Left lobe of liver (tissue), 2 donors: ENCODE results near the gene S100A6. TPM values are rescaled to one million over a fixed set of nuclear protein-coding genes. Genes with fewer than 3 reads are reported as not detected.

ENCODE experiments used
- ATAC-seq: fragments of 200-7000 bp; cut with Tn5 transposase; one replicate; pipeline ENCODE4 v1.9.1; 2020; ENCODE audit warnings: mild to moderate bottlenecking, moderate library complexity
- DNase-seq: peaks from one replicate; pipeline ENCODE4 v3.0.0-alpha.2; 2020; ENCODE audit warnings: low spot score
- total RNA-seq: library from RNA; stranded (reverse); gene quantifications from one replicate; pipeline ENCODE4 v1.2.1, GENCODE V29; 2021
- donor health status: DM: no; HTN: no; CAD: no; lungs with moderate emphysema.
- donor health status: DM: no; HTN: yes; CAD: no.

Gene S100A6
- total RNA-seq, 1 donor from 2014 or later = 13.9 TPM

- no peak for ATAC-seq
- no peak for DNase-seq
Measured at GRCh38 chr1:153546796-153547559, 11.2 kb upstream of the S100A6 start.

- DNase-seq (no peak), ATAC-seq (no peak)
Measured at GRCh38 chr1:153546371-153546770, 10.6 kb upstream of the S100A6 start.

- ATAC-seq (peak; percentile 79), DNase-seq (peak; percentile 79)
Measured at GRCh38 chr1:153545067-153546055, 9.6 kb upstream of the S100A6 start, which contains the start of gene S100A4. Gene S100A4, minus strand, starts transcription at chr1:153545806. Its CDS starts 1,012 bp downstream, at chr1:153544794.

DNA sequence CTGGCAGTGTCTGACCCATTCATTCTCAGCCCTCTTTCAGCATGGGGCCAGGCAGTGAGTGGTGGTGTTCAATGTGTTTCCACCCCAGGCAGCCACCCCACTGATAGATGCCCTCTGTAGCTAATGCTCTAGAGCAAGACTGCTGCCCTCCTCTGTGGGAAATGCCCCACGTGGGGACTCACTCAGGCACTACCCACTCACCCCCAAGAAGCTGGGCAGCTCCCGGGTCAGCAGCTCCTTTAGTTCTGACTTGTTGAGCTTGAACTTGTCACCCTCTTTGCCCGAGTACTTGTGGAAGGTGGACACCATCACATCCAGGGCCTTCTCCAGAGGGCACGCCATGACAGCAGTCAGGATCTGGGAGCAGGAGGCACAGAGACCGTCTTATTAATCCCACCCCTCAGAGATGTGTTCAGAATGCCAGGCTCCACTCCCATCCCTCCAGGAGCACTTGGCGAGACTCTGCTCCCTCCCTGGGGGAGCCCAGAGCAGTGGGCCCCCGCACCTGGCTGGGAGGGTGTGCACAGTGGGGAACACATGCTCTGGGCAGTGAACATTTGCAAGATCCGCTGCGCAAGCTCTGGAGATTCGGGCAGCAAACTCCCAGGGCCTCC lies 8.8 kb upstream of the S100A6 start:
- DNase-seq (no peak), ATAC-seq (no peak)

GRCh38 chr1:153543736-153544135 lies 7.9 kb upstream of the S100A6 start:
- DNase-seq (no peak), ATAC-seq (no peak)

GRCh38 chr1:153542956-153543711 lies 7.3 kb upstream of the S100A6 start:
- DNase-seq (no peak), ATAC-seq (no peak)

- ATAC-seq (no peak), DNase-seq (no peak)
Measured at GRCh38 chr1:153541641-153542590, 6.1 kb upstream of the S100A6 start.

- no peak for ATAC-seq
- DNase-seq = no peak
Measured at GRCh38 chr1:153540394-153541361, 4.9 kb upstream of the S100A6 start, which contains the start of gene S100A5. Gene S100A5, minus strand, starts transcription at chr1:153540934. Its CDS starts 743 bp downstream, at chr1:153540191.

GRCh38 chr1:153539395-153540093 lies 3.8 kb upstream of the S100A6 start:
- DNase-seq = no peak
- no peak for ATAC-seq

DNA sequence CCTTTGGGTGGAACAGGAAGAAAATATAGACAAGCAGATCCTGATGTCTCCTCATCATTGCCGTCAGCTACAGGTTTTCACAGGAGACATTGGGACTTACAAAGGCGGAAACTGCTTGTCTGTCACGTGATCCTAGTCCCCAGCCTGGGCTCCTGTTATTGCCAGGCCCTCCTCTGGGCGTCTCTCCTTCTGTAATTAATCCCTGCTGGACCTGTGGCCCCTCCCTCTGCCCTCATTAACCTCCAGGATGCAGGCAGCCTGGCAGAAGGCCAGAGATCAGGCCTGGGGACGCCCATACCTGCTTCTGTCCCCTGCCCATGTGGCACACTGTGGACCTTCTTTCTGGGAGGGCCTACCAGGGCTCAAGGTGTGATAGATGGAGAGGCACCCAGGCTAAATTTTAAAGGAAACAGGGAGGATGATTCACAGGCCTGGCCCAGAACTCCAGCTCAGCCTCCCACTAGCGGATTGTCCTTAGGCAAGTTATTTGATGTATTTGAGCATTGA lies 2.6 kb upstream of the S100A6 start:
- no peak for ATAC-seq

GRCh38 chr1:153537376-153537730 lies 1.6 kb upstream of the S100A6 start:
- ATAC-seq (no peak), DNase-seq (no peak)

More for the DNA sequence above, 2.6 kb upstream of the S100A6 start:
- DNase-seq = no peak

DNA sequence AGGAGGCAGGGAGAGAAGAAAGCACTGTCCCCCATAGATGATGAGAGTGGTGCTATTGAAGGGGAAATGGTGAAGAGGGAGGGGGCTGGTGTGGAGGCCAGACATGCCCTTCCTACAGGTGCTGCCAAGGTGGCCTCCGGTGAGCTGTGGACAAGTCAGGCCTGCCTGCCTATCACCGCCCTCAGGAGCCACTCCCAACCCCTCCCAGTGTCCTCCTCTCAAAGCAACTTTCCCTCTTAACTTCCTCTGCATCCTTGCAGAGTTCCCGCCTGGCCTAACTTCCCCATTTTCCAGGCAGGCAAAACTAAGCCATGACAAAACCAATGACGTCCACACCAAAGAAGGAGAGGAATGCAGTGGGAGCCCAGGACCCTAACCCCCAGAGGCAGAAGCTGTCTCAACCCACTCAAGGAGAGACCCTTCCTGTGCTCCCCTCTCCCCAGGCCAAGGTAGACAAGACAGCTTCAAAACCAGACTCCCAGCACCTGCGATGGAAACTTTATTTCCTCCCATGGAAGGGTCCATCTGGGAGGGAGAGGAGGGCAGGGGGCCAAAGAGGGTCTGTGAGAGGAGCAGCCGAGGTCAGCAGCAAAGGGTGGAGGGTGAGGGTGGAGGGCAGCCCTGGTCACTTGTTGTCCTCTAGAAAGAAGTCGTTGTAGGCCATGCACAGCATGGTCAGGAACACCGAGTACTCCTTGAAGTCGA lies 1.0 kb upstream of the S100A6 start:
- ATAC-seq (no peak), DNase-seq (no peak)

DNA sequence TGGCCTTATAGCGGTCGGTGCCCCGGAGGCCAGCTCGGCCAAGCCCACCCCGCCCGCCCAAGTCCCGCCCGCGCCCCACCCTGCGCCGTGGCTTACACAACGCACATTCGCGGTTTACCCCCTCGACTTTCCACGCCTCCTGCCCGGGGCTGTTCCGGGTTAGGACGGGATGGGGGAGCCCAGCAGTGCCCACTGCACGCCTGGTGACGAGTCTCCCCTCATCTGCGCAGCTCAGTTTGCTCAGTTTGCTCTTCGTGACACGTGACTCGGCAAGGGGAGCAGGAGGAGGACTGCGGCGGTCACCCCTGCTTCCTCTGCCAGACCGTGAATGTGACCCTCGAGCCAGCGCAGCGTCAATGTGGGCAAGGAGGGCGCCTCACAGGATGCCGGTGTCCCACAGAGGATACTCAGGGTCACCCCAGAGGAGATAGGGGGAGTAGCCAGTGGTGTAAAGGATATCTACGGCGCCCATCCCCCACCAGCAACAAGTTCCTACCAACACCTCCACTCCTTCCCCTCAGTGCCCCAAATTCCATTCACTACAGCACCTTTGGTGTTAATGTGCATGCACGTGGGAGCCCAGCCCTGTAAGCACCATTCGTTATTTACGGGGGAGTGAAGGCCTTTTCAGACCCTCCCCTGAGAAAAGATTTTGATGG lies 350 bp upstream of the S100A6 start:
- DNase-seq (peak; percentile 68), ATAC-seq (peak; percentile 65)

DNA sequence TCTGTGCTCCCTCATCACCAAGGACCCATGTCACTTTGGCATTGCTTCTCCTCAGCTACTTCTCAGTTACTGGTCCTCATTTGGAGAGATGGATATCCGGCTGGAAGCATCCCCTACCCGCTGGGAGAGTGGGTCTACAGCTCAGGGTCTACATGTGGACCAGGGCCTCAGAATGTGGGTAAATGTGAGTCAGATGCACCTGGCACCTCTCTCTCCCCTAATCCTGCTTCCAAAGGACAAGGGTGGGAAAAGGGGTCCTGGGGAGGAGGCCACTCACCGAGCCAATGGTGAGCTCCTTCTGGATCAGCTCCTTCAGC lies 908 bp downstream of the S100A6 start:
- ATAC-seq = no peak
- no peak for DNase-seq

DNA sequence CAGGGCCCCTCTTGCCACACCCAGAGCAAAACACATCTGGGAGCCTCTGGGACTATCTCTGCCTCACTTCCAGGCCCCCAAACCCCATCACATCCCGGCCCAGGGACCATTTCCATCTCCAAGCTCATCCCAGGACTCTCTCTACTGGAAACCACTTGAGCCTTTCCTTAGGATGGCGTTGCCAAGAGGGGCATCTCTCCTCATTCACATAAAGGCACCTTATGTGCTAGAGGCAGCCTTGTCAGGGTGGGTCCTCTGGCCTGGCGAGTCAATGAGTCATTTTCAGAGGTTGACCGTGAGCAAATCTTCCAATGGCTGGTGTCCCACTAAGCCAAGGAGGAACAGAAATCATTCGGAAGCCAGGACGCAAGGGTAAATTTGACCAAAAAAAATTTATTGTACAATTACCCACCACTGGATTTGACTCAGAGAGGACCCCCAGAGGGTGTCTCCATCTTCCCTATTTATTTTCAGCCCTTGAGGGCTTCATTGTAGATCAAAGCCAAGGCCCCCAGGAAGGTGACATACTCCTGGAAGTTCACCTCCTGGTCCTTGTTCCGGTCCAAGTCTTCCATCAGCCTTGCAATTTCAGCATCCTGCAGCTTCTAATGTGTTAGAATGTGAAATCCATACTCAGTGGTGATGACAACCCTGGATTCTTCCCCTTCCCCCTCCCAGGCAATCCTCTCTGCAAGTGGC lies 1.4 kb downstream of the S100A6 start:
- no peak for ATAC-seq
- no peak for DNase-seq
